Nucleus accumbens (tissue), 56 donors: ENCODE data around the gene RNF8.

Experiments used
- DNase-seq, 56 donors: peaks; one replicate each; lab custom pipeline; 2025; lab: John Stamatoyannopoulos, UW

Gene RNF8

GRCh38 chr6:37354526-37355384, 972 bp downstream of the RNF8 start:
- peak in 20 of 56 donors; percentile 6 to 50 (median 29) for DNase-seq

GRCh38 chr6:37357288-37357687, 3.5 kb downstream of the RNF8 start:
- no peak for DNase-seq

- DNase-seq = no peak
Measured at GRCh38 chr6:37357860-37358259, 4.1 kb downstream of the RNF8 start.

- DNase-seq = no peak
Measured at GRCh38 chr6:37359039-37359438, 5.3 kb downstream of the RNF8 start.

- no peak for DNase-seq
Measured at GRCh38 chr6:37362101-37362828, 8.5 kb downstream of the RNF8 start.

GRCh38 chr6:37365791-37366190, 12.0 kb downstream of the RNF8 start:
- no peak for DNase-seq

GRCh38 chr6:37366910-37367309, 13.1 kb downstream of the RNF8 start:
- no peak for DNase-seq

GRCh38 chr6:37368961-37369320, 15.2 kb downstream of the RNF8 start:
- no peak for DNase-seq

- DNase-seq = no peak
Measured at GRCh38 chr6:37369321-37370201, 15.8 kb downstream of the RNF8 start.

GRCh38 chr6:37371154-37372083, 17.6 kb downstream of the RNF8 start:
- no peak for DNase-seq

GRCh38 chr6:37372116-37372515, 18.3 kb downstream of the RNF8 start:
- no peak for DNase-seq

GRCh38 chr6:37373822-37374471, 20.2 kb downstream of the RNF8 start:
- no peak for DNase-seq

GRCh38 chr6:37375376-37375775, 21.6 kb downstream of the RNF8 start:
- no peak for DNase-seq

- no peak for DNase-seq
Measured at GRCh38 chr6:37376078-37376743, 22.4 kb downstream of the RNF8 start.

- no peak for DNase-seq
Measured at GRCh38 chr6:37381579-37381978, 27.8 kb downstream of the RNF8 start.

- no peak for DNase-seq
Measured at GRCh38 chr6:37382994-37383765, 29.4 kb downstream of the RNF8 start.

GRCh38 chr6:37388578-37388977, 34.8 kb downstream of the RNF8 start:
- DNase-seq = no peak

- DNase-seq = no peak
Measured at GRCh38 chr6:37389857-37390256, 36.1 kb downstream of the RNF8 start.
